ENCODE measurements around the gene PIF1. TPM values are rescaled to one million over a fixed set of nuclear protein-coding genes. Genes with fewer than 3 reads are reported as not detected.

PIF1 gene
- total RNA-seq, 2 experiments from 2014 or later, result 82.9 to 126 TPM

DNA sequence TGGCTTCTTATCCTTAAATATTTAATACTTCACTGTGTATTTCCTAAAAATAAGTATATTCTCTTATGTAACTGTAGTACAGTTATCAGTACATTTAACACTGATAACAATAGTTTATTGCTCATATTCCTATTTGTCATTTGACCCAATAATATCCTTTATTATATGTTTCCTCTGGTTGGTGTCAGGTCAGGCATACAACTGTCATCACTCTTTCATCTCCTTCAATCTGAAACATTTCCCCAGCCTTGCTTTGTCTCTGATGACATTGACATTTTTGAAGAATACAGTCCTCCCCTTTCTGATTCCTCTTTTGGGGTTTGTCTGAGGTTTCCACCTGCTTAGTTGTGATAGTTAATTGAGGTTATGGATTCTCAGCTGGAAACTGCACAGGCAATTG, 44.1 kb upstream of the PIF1 start:
- H3K4me3 ChIP-seq (ENCODE audit: low read depth, low read length, poor library complexity, severe bottlenecking), result no peak overlapping the region
- H3K9me2 ChIP-seq (ENCODE audit: insufficient read depth, low read length), result no peaks in the 10 kb centered on the region
- no peak overlapping the region for H3K4me2 ChIP-seq (ENCODE audit: low read length)
- H3K9me3 ChIP-seq (ENCODE audit: low read length), result no peaks in the 10 kb centered on the region
- H4K20me1 ChIP-seq (ENCODE audit: insufficient read depth, low read length), result no peaks in the 10 kb centered on the region
- DNase-seq (ENCODE audit: low spot score), result no peak
- ChIA-PET POLR2A (no interaction called here), CTCF (ENCODE audit: unreplicated experiment) (no interaction called here)
- no TSS peak for BruUV-seq (replicated peaks)
- no peak for TF ChIP-seq EZH2phosphoT487 (IDR thresholded peaks at IDR 0.05; ENCODE audit: borderline replicate concordance, low read depth, low read length)
- TF ChIP-seq, protein P1, sequence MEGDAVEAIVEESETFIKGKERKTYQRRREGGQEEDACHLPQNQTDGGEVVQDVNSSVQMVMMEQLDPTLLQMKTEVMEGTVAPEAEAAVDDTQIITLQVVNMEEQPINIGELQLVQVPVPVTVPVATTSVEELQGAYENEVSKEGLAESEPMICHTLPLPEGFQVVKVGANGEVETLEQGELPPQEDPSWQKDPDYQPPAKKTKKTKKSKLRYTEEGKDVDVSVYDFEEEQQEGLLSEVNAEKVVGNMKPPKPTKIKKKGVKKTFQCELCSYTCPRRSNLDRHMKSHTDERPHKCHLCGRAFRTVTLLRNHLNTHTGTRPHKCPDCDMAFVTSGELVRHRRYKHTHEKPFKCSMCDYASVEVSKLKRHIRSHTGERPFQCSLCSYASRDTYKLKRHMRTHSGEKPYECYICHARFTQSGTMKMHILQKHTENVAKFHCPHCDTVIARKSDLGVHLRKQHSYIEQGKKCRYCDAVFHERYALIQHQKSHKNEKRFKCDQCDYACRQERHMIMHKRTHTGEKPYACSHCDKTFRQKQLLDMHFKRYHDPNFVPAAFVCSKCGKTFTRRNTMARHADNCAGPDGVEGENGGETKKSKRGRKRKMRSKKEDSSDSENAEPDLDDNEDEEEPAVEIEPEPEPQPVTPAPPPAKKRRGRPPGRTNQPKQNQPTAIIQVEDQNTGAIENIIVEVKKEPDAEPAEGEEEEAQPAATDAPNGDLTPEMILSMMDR (conservative IDR thresholded peaks at IDR 0.05; ENCODE audit: low read length), result no peak
- no peak overlapping the region for H3K27ac ChIP-seq (ENCODE audit: low read depth, low read length, poor library complexity, severe bottlenecking)
- intact Hi-C loops (cut with micrococcal nuclease; ENCODE audit: unreplicated experiment), result no loop called here
- H3K36me3 ChIP-seq (ENCODE audit: insufficient read depth, low read length), result peaks cover 23% of the 10 kb centered on the region
- H3K4me1 ChIP-seq (ENCODE audit: insufficient read depth, low read length, poor library complexity, severe bottlenecking), result no peaks in the 10 kb centered on the region
- H2AFZ ChIP-seq (ENCODE audit: low read length), result no peak overlapping the region
- no peaks in the 10 kb centered on the region for H3K79me2 ChIP-seq (ENCODE audit: insufficient read depth, low read depth, low read length)

DNA sequence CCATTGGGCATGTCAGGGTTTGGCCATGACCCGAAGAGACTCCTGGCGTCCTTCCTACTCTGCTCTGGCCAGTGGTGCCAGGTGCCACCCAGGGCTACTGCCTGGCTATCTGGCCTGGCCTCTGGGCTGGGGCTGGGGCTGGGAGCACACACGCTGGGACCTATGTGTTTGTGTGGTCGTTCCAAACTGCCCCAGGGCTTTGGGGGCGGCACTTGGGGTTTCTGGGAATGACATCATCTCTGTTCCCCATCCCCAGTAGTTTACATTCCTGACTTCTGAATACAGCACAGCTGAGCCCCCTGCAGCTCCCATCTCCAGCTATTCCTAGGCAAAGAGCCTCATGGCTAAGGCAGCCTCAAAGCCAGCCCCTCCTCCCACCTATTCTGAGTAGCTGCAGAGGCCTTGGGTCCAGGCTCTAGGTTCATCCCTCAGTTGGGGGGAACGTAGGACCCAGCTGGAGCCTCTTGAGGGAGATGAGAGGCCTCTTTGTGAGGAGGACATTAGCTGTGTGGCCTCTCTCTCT, 40.6 kb upstream of the PIF1 start:
- peaks cover 34% of the 10 kb centered on the region for H3K36me3 ChIP-seq (ENCODE audit: insufficient read depth, low read length)
- no peaks in the 10 kb centered on the region for H3K79me2 ChIP-seq (ENCODE audit: insufficient read depth, low read depth, low read length)
- BruUV-seq (replicated peaks), result no TSS peak
- intact Hi-C loops (cut with micrococcal nuclease; ENCODE audit: unreplicated experiment), result no loop called here
- no peak overlapping the region for H2AFZ ChIP-seq (ENCODE audit: low read length)
- no peaks in the 10 kb centered on the region for H3K4me1 ChIP-seq (ENCODE audit: insufficient read depth, low read length, poor library complexity, severe bottlenecking)
- no peak overlapping the region for H3K27ac ChIP-seq (ENCODE audit: low read depth, low read length, poor library complexity, severe bottlenecking)
- no peaks in the 10 kb centered on the region for H3K9me3 ChIP-seq (ENCODE audit: low read length)
- H4K20me1 ChIP-seq (ENCODE audit: insufficient read depth, low read length), result no peaks in the 10 kb centered on the region
- POLR2A ChIA-PET, result no interaction called here
- no peaks in the 10 kb centered on the region for H3K9me2 ChIP-seq (ENCODE audit: insufficient read depth, low read length)
- no peak overlapping the region for H3K4me3 ChIP-seq (ENCODE audit: low read depth, low read length, poor library complexity, severe bottlenecking)
- TF ChIP-seq EZH2phosphoT487 (IDR thresholded peaks at IDR 0.05; ENCODE audit: borderline replicate concordance, low read depth, low read length), result no peak
- TF ChIP-seq, protein P1 (conservative IDR thresholded peaks at IDR 0.05; ENCODE audit: low read length), result no peak
- CTCF ChIA-PET (ENCODE audit: unreplicated experiment), result no interaction called here
- DNase-seq (ENCODE audit: low spot score), result no peak
- H3K4me2 ChIP-seq (ENCODE audit: low read length), result no peak overlapping the region

DNA sequence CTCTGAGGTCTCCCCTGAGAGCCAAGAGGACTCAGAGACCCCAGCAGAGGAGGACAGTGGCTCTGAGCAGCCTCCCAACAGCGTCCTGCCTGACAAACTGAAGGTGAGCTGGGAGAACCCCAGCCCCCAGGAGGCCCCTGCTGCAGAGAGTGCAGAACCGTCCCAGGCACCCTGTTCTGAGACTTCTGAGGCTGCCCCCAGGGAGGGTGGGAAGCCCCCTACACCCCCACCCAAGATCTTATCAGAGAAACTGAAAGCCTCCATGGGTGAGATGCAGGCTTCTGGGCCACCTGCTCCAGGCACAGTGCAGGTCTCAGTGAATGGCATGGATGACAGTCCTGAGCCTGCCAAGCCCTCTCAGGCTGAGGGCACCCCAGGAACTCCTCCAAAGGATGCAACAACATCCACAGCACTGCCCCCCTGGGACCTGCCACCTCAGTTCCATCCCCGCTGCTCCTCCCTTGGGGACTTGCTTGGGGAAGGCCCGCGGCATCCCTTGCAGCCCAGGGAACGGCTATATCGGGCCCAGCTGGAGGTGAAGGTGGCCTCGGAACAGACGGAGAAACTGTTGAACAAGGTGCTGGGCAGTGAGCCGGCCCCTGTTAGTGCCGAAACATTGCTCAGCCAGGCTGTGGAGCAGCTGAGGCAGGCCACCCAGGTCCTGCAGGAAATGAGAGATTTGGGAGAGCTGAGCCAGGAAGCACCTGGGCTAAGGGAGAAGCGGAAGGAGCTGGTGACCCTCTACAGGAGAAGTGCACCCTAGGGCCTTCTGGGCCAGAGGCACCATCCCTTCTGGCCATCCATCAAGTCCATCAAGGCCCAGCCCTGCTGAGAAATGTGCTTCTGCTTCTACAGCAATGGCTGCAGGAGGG, 39.9 kb upstream of the PIF1 start:
- no peak for TF ChIP-seq EZH2phosphoT487 (IDR thresholded peaks at IDR 0.05; ENCODE audit: borderline replicate concordance, low read depth, low read length)
- TF ChIP-seq, protein P1 (conservative IDR thresholded peaks at IDR 0.05; ENCODE audit: low read length), result no peak
- CTCF ChIA-PET (ENCODE audit: unreplicated experiment), result no interaction called here
- Histone ChIP-seq H3K36me3 (ENCODE audit: insufficient read depth, low read length) (peaks cover 40% of the 10 kb centered on the region), H3K79me2 (ENCODE audit: insufficient read depth, low read depth, low read length) (no peaks in the 10 kb centered on the region), H3K9me3 (ENCODE audit: low read length) (no peaks in the 10 kb centered on the region), H3K27ac (ENCODE audit: low read depth, low read length, poor library complexity, severe bottlenecking) (no peak overlapping the region), H4K20me1 (ENCODE audit: insufficient read depth, low read length) (no peaks in the 10 kb centered on the region), H3K4me1 (ENCODE audit: insufficient read depth, low read length, poor library complexity, severe bottlenecking) (no peaks in the 10 kb centered on the region), H2AFZ (ENCODE audit: low read length) (no peak overlapping the region), H3K9me2 (ENCODE audit: insufficient read depth, low read length) (no peaks in the 10 kb centered on the region), H3K4me3 (ENCODE audit: low read depth, low read length, poor library complexity, severe bottlenecking) (no peak overlapping the region), H3K4me2 (ENCODE audit: low read length) (no peak overlapping the region)
- POLR2A ChIA-PET, result no interaction called here
- DNase-seq (ENCODE audit: low spot score), result no peak
- BruUV-seq (replicated peaks), result no TSS peak
- intact Hi-C loops (cut with micrococcal nuclease; ENCODE audit: unreplicated experiment), result no loop called here
